Brain microvascular endothelial cell (primary cell): ENCODE measurements around the gene NRCAM.
"Not testable (repeated sequence)": the region's sequence is repeated elsewhere in the genome, so short reads cannot be mapped to it uniquely, and the experiment has no call there.

Experiments used
- DNase-seq: peaks from one replicate; pipeline ENCODE4 v3.0.0-alpha.2; 2020
- H3K27ac ChIP-seq: fragments of 250-450 bp; sonication (Bioruptor Pico); 2 replicates; pipeline ENCODE4 v1.5.1; 2020; ENCODE audit warnings: mild to moderate bottlenecking, moderate library complexity
- H3K27me3 ChIP-seq: fragments of 250-450 bp; sonication (Bioruptor Pico); replicated peaks from 2 replicates; pipeline ENCODE4 v1.5.1; 2020; ENCODE audit warnings: mild to moderate bottlenecking
- H3K36me3 ChIP-seq: fragments of 250-450 bp; sonication (Bioruptor Pico); replicated peaks from 2 replicates; pipeline ENCODE4 v1.5.1; 2020; ENCODE audit warnings: mild to moderate bottlenecking
- H3K4me3 ChIP-seq: 2 replicates; pipeline ENCODE4 v1.5.1; 2011; ENCODE audit warnings: low read depth, mild to moderate bottlenecking, control low read depth, low read length, moderate library complexity
- CTCF ChIP-seq: IDR thresholded peaks from 2 replicates; pipeline ENCODE4 v1.5.1; 2011; ENCODE audit warnings: low read depth, mild to moderate bottlenecking, moderate library complexity, low read length, control low read depth, inconsistent platforms; ENCODE audit errors: missing control alignments
- in situ Hi-C: cut with HindIII; loops from 2 replicates; pipeline ENCODE4 v1.10.0; 2017; ENCODE audit warnings: low sequenced_read_pairs, low pct_ligation_motif_present

NRCAM gene

DNA sequence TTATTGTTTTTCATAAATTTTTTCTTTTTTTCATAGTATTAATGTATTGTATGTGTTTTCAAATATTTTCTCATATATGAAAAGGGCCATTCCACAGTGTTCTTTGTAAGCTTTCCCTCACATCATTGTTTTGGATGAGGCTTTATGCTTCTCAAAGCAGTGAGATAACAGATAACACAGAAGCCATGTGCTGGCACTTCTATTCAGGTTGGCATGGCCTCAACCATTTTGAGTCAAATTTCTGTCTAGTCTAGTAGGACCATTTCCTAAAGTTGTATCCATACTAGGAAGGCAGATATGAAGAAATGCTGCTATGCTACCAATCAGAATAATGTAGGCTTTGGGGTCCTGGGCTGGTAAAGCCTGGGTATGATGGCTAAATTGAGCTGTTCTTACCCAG is 190.2 kb downstream of the NRCAM start:
- H3K27ac ChIP-seq, result no peak overlapping the region
- no peaks in the 10 kb centered on the region for H3K36me3 ChIP-seq
- no peak overlapping the region for H3K4me3 ChIP-seq
- DNase-seq, result no peak
- no peaks in the 10 kb centered on the region for H3K27me3 ChIP-seq
- in situ Hi-C loops, result no loop called here
- no peak for TF ChIP-seq CTCF

DNA sequence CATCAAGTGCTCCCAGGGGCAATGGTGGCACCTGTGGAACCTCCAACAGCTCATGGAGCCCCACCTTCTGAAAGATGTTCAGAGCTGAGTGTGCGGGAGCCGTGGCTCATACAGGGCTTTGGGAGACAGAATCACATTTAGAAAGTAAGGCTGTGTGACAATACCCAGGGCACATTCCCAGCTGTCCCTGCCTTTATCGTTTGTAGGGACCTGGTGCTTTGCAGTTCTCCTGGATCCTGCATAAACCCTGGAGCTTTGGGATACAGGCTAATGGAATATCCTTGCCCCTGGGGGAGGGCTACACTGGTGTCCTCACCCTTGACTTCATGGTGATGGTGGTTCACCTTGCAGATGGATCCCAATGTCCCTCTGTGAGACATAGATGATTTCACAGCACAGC is 191.2 kb downstream of the NRCAM start:
- H3K27me3 ChIP-seq, result no peaks in the 10 kb centered on the region
- H3K36me3 ChIP-seq, result no peaks in the 10 kb centered on the region
- in situ Hi-C loops, result no loop called here
- no peak for TF ChIP-seq CTCF
- H3K4me3 ChIP-seq, result no peak overlapping the region
- no peak for DNase-seq
- H3K27ac ChIP-seq, result no peak overlapping the region

- no peak overlapping the region for H3K27ac ChIP-seq
- H3K4me3 ChIP-seq, result no peak overlapping the region
- in situ Hi-C loops, result no loop called here
- H3K36me3 ChIP-seq, result no peaks in the 10 kb centered on the region
- TF ChIP-seq CTCF, result no peak
- DNase-seq, result no peak
- no peaks in the 10 kb centered on the region for H3K27me3 ChIP-seq
These were observed 192.8 kb downstream of the NRCAM start for GRCh38 chr7:108263425-108263824.

DNA sequence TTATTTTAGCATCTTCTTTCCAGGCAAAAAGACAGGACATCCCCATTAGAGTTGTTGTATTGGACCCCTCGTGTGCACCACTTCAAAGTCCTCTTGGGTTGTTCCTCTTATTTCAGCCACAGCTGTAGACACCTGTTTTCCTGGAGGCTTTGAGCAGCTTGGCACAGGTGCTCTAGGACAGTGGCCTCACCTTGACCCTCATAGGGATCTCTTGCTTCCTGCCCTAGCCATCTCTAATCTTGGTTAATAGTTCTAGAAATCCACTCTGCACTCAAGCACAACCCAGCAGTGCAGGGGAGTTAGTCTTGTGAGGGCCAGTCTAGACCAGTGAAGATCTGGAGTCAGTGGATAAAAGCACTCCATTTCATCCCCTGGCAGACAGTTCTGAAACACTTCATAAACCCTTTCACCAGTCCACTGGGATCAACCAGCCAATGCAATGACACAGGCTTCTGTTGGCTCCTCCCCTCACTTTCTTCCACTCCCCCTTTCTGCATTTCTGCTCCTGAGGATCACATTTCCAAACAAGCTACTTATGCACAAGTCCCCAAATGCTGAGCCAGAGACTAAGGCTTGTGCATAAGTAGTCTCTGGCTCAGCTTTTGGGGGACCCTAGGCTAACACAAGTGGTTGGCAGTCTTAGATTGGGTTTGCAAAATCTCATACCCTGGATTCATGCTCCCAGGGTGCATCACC is 194.5 kb downstream of the NRCAM start:
- Histone ChIP-seq H3K36me3 (no peaks in the 10 kb centered on the region), H3K4me3 (no peak overlapping the region), H3K27ac (no peak overlapping the region), H3K27me3 (no peaks in the 10 kb centered on the region)
- no peak for TF ChIP-seq CTCF
- in situ Hi-C loops, result no loop called here
- no peak for DNase-seq

DNA sequence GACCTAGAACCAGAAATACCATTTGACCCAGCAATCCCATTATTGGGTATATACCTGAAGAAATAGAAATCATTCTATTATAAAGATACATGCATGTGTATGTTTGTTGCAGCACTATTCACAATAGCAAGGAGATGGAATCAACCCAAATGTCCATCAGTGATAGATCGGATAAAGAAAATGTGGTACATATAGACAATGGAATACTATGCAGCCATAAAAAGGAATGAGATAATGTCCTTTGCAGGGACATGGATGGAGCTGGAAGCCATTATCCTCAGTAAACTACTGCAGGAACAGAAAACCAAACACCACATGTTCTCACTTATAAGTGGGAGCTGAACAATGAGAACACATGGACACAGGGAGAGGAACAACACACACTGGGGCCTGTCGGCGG is 196.8 kb downstream of the NRCAM start:
- DNase-seq, H3K4me3 ChIP-seq, H3K27me3 ChIP-seq, H3K36me3 ChIP-seq, in situ Hi-C loops, H3K27ac ChIP-seq: not testable (repeated sequence)

- in situ Hi-C loops, result no loop called here
- Histone ChIP-seq H3K36me3 (no peaks in the 10 kb centered on the region), H3K4me3 (no peak overlapping the region), H3K27ac (no peak overlapping the region), H3K27me3 (no peaks in the 10 kb centered on the region)
- DNase-seq, result no peak
- TF ChIP-seq CTCF, result no peak
These were observed 198.3 kb downstream of the NRCAM start for GRCh38 chr7:108257954-108258353.
